Fibroblast of skin of abdomen (primary cell): ENCODE results near the gene OR1N2. TPM values are rescaled to one million over a fixed set of nuclear protein-coding genes. Genes with fewer than 3 reads are reported as not detected.
"Not testable (repeated sequence)": the region's sequence is repeated elsewhere in the genome, so short reads cannot be mapped to it uniquely, and the experiment has no call there.

Experiments
- DNase-seq: peaks from one replicate; pipeline ENCODE4 v3.0.0-alpha.2; 2013
- polyA plus RNA-seq, 2 experiments: library from polyadenylated mRNA; unstranded; fragments of 120-200 nt; gene quantifications; one replicate each; pipeline ENCODE4 v1.2.1, GENCODE V29; 2013; ENCODE audit not compliant: insufficient read length in 2 of 2

OR1N2 gene, protein sequence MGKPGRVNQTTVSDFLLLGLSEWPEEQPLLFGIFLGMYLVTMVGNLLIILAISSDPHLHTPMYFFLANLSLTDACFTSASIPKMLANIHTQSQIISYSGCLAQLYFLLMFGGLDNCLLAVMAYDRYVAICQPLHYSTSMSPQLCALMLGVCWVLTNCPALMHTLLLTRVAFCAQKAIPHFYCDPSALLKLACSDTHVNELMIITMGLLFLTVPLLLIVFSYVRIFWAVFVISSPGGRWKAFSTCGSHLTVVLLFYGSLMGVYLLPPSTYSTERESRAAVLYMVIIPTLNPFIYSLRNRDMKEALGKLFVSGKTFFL
- polyA plus RNA-seq (2013, experiment 1 of 2; ENCODE audit: insufficient read length): not detected
- polyA plus RNA-seq (2013, experiment 2 of 2; ENCODE audit: insufficient read length): not detected

GRCh38 chr9:122552812-122553211 lies at the start of gene OR1N2:
Gene OR1N2, plus strand, starts transcription at chr9:122553112. Its CDS starts 100 bp downstream, at chr9:122553212.
- DNase-seq: no peak

DNA sequence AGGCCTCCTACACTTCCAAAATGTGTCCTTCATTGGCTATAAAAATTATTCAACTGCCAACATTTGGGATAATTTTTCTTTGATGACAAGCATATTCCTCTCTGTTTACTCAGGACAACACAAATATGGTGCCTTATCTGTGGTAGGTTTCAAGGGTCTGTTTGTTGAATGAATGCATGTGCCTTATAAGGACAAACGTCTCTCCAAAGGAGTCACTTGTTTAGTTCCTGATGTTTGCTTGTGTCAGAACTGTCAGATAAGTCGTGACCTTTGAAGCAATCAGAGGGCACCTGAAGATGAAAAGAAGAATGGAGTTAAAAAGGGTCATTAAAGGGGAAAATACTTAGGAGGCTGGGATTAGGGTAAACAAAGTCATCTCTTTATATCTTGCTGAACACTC lies 45.9 kb upstream of the OR1N2 start:
- no peak for DNase-seq

DNA sequence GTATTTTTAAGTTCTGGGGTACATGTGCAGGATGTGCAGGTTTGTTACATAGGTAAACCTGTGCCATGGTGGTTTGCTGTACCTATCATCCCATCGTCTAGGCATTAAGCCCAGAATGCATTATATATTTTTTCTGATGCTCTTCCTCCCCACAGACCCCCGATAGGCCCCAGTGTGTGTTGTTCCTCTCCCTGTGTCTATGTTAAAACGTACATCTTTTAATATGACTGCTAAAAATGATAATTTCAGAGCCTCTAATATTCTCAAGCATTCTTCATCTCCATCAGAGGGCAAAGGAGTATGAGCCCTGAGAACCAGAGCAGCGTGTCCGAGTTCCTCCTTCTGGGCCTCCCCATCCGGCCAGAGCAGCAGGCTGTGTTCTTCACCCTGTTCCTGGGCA lies 42.4 kb upstream of the OR1N2 start, which contains the start of gene OR1J2:
Gene OR1J2, plus strand, starts transcription at position 301 of the 400 bp plus-strand sequence. Its CDS starts 0 bp downstream, at position 301.
- DNase-seq: no peak

DNA sequence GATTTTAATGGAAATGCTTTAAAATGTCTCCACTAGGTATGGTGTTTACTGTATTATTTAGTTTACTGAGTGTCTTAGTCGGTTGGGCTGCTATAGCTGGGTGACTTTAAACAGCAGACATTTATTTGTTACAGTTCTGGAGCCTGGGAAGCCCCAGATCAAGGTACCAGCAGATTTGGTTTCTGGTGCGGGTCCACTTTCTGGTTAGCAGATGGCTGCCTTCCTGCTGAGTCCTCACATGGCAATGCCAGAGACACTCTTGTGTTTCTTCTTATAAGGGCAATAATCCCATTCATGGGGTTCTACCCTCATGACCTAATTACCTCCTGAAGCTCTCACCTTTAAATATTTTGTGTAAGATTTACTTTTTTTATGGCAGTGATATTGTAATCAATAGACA lies 34.7 kb upstream of the OR1N2 start:
- no peak for DNase-seq

DNA sequence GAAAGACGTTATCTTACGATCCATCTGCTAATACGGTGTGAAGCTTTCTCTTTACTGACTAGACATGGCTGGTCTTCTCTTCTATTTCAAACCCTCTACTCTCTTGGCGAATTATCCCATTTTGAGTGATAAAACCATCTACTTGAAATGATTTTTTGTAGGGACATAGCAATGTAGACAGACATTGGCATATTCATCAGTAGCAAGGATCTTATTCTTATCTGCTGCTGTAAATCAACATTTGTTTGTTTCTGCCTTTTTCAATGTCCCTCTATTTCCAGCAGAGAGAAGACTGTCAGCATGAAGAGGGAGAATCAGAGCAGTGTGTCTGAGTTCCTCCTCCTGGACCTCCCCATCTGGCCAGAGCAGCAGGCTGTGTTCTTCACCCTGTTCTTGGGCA lies 34.1 kb upstream of the OR1N2 start, which contains the start of gene OR1J4:
Gene OR1J4, plus strand, starts transcription at position 301 of the 400 bp plus-strand sequence. Its CDS starts 0 bp downstream, at position 301.
- DNase-seq: no peak

DNA sequence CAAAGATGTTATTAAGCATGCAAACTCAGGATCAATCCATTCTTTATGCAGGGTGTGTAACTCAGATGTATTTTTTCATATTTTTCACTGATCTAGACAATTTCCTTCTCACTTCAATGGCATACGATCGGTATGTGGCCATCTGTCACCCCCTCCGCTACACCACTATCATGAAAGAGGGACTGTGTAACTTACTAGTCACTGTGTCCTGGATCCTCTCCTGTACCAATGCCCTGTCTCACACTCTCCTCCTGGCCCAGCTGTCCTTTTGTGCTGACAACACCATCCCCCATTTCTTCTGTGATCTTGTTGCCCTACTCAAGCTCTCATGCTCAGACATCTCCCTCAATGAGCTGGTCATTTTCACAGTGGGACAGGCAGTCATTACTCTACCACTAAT lies 33.5 kb upstream of the OR1N2 start:
- no peak for DNase-seq

GRCh38 chr9:122526602-122527001 lies 26.3 kb upstream of the OR1N2 start:
- no peak for DNase-seq

DNA sequence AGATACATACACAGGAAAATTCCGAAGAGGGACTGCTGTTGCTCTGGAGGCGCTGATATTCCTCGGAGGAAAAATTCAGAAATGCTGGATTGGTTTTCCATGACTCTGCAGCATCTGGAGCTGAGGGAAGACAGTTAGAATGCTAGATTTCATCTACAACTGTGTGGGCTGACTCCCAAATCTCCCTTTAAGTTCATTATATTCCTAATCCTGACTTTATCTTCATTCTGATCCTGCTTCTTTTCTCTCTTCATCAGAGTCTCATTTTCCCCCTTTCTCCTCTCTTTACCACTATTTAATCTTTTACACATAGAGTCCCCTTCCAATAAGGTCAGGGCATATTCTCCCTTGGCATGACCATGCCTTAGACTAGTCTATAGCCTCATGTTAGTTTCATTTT lies 25.7 kb upstream of the OR1N2 start, which contains the start of gene OR1N1:
Gene OR1N1, minus strand, starts transcription at position 101 of the 400 bp plus-strand sequence. Its CDS starts 0 bp downstream, at position 101.
- no peak for DNase-seq

- not testable (repeated sequence) for DNase-seq
Measured at GRCh38 chr9:122531157-122531556, 21.8 kb upstream of the OR1N2 start.

GRCh38 chr9:122536134-122536533 lies 16.8 kb upstream of the OR1N2 start:
- DNase-seq: no peak

GRCh38 chr9:122537066-122537465 lies 15.8 kb upstream of the OR1N2 start:
- DNase-seq: not testable (repeated sequence)

- no peak for DNase-seq
Measured at GRCh38 chr9:122538757-122539156, 14.2 kb upstream of the OR1N2 start.

DNA sequence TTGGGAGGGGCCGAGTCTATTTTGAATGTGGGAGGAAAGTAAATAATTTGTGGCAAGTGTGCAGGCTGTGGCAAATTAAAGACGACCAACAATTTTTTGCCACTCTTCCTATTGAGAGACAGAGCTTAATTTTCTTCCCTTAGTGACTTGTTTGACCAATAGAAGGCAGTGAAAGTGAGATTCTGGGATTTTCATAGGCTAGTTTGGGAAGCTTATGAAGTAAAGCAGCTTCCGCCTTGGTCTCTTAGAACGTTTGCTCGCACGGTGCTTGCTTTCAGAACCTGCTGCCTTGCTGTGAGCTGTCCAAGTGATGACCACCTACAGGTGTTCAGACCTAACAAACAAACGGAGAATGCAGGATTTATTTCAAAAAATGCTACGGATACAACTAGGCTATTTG lies 6.7 kb upstream of the OR1N2 start:
- DNase-seq: no peak

DNA sequence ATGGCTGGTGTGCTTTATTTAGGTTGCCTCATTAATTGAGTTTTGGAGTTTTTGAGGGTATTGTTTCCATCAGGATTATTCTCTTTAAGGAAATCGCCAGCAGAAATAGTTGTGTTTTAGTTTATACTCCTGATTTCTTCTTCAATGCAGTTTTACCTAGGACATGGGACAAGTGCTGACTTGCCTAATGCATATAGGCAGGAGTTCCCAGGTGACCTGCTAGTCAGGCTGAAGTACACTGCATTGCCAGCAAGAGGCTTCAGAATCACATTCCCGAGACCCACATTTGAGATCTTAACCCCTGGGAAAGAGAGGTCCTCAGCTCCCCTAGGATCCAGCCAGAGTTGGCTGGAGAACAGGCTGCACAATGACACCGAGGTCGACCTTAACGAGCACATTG lies 1.5 kb upstream of the OR1N2 start:
- DNase-seq: no peak

- DNase-seq: no peak
Measured at GRCh38 chr9:122561446-122561845, 8.5 kb downstream of the OR1N2 start.

DNA sequence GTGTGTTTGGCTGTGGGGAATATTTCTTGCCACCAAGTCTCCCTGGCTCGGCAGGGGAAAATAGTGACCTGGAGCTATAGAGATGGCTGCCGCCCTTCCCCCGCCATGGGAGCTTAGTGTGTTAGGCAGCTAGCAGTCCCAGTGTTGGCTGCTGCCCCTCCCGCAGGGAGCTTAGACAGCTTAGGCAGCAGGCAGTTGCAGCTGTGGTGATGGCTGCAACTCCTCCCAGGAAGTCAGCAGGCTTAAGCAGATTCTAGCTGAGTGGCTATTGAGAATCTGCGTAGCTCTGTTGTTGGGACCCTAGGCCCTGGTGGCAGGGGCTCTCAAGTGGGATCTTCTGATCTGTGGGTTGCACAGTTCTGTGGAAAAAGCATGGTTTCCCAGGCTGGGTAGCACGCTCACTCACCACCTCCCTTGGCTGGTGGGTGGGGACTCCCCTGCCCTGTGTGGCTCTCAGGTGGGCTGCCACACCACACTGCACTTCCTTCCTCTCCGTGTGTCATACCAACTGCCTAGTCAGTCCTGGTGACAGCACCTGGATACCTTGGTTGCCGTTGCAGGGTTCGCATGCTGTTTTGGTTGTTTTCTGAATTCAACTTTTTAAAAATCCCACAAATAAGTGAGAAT lies 9.3 kb downstream of the OR1N2 start:
- no peak for DNase-seq

DNA sequence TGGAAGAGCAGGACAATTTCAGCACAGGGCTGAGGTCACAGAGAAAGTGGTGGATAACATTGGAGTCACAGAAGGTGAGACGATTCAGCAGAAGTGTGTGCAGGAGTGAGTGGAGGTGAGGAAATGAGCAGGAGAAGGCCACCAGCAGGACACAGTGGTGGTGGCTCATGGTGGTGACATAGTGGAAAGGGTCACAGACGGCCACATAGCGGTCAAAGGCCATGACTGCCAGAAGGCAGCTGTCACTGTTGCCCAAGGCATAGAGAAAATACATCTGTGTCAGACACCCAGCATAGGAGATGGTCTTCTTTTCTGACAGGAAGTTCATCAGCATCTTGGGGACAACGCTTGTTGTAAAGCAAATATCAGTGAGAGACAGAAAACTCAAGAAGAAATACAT lies 15.0 kb downstream of the OR1N2 start:
- no peak for DNase-seq

- DNase-seq: no peak
Measured at GRCh38 chr9:122572456-122572855, 19.5 kb downstream of the OR1N2 start.

DNA sequence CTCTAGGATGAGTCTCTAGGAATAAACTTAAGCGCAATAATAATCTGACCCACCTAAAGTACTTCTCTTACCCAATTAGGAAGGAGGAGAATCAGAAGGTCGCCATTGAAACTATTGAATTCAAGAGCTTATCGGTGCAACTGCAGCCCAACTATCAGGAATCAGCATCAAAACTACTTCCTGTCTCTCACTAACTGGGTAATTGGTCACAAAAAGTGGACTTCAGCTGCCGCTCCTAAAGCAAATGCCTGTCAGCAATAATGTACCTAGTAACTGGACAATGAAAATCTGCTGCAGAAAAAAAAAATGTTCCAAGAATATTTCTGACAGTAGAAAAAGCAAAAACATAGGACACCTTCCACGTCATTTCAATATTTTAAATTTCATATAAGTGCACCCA lies 27.0 kb downstream of the OR1N2 start:
- no peak for DNase-seq

DNA sequence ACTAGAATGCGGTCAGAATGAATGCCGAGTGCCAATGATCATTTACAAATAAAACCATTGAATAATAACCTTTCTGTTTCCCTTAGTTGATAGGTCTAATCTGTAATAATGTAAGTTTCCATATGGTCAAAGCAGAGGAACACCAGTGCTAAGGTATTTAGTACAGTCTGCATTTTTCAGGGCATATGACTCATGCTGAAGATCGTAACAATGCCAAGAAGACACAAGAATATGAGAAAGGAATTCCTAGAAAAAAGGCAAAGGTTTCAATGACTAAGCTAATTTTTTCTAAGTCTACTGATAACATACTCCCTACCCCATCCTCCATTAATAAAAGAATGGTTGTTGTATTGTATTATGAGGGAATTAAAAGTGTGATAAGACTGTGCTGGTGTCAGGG lies 27.4 kb downstream of the OR1N2 start:
- peak; percentile 1 for DNase-seq

GRCh38 chr9:122583284-122583683 lies 30.4 kb downstream of the OR1N2 start, which contains the start of gene OR1L8:
Gene OR1L8, minus strand, starts transcription at chr9:122583384. Its CDS starts 14,907 bp downstream, at chr9:122568477.
- not testable (repeated sequence) for DNase-seq
